ENCODE results near the gene CWC27. TPM values are rescaled to one million over a fixed set of nuclear protein-coding genes. Genes with fewer than 3 reads are reported as not detected.
A peak's percentile ranks its signal among the peaks of the same experiment; 100 is the strongest.
"Not testable (repeated sequence)": the region's sequence is repeated elsewhere in the genome, so short reads cannot be mapped to it uniquely, and the experiment has no call there.

Gene CWC27
- total RNA-seq, 1 donor from 2014 or later = 29.3 TPM

GRCh38 chr5:64822320-64822719 is 53.6 kb downstream of the CWC27 start:
- Mint-ChIP-seq H3K9me3 (ENCODE audit: unreplicated experiment) (no peaks in the 10 kb centered on the region), H3K27me3 (ENCODE audit: unreplicated experiment) (no peaks in the 10 kb centered on the region), H3K27ac (ENCODE audit: unreplicated experiment) (peak overlapping the region; percentile 90), H3K36me3 (ENCODE audit: low read depth, unreplicated experiment) (no peaks in the 10 kb centered on the region), H3K4me3 (ENCODE audit: unreplicated experiment) (no peak overlapping the region), H3K4me1 (ENCODE audit: unreplicated experiment) (peaks cover 27% of the 10 kb centered on the region)
- DNase-seq (ENCODE audit: low spot score) = no peak
- TF ChIP-seq CTCF (IDR thresholded peaks at IDR 0.05; ENCODE audit: unreplicated experiment) = no peak

DNA sequence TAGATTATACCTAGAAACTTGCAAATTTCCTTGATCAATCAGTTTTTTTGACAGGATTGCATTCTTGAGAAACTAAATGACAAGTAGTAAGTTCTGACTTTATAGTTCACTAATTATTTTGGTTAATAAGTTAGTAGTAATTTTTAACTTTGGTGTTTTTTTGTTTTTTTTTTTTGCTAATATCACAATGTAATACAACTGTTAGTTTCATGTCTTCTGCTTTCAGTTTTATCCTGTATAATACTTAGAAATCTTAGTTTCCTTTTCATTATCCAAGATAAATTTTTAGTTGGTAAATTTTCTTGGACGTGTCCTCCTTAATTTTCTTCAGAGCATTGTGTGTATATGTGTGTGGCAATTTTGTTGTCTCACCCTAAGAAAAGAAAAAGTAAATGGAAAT is 57.8 kb downstream of the CWC27 start:
- Mint-ChIP-seq H3K36me3 (ENCODE audit: low read depth, unreplicated experiment) (peaks cover 6% of the 10 kb centered on the region), H3K4me1 (ENCODE audit: unreplicated experiment) (peaks cover 14% of the 10 kb centered on the region), H3K9me3 (ENCODE audit: unreplicated experiment) (no peaks in the 10 kb centered on the region), H3K4me3 (ENCODE audit: unreplicated experiment) (no peak overlapping the region), H3K27ac (ENCODE audit: unreplicated experiment) (no peak overlapping the region), H3K27me3 (ENCODE audit: unreplicated experiment) (no peaks in the 10 kb centered on the region)
- TF ChIP-seq CTCF (IDR thresholded peaks at IDR 0.05; ENCODE audit: unreplicated experiment) = no peak
- no peak for DNase-seq (ENCODE audit: low spot score)

- TF ChIP-seq CTCF (IDR thresholded peaks at IDR 0.05; ENCODE audit: unreplicated experiment) = no peak
- H3K4me1 Mint-ChIP-seq (ENCODE audit: unreplicated experiment) = peaks cover 4% of the 10 kb centered on the region
- H3K4me3 Mint-ChIP-seq (ENCODE audit: unreplicated experiment) = no peak overlapping the region
- H3K9me3 Mint-ChIP-seq (ENCODE audit: unreplicated experiment) = no peaks in the 10 kb centered on the region
- H3K36me3 Mint-ChIP-seq (ENCODE audit: low read depth, unreplicated experiment) = peaks cover 6% of the 10 kb centered on the region
- no peak for DNase-seq (ENCODE audit: low spot score)
- no peaks in the 10 kb centered on the region for H3K27me3 Mint-ChIP-seq (ENCODE audit: unreplicated experiment)
- no peak overlapping the region for H3K27ac Mint-ChIP-seq (ENCODE audit: unreplicated experiment)
These were observed 59.0 kb downstream of the CWC27 start for GRCh38 chr5:64827703-64828102.

- H3K4me3 Mint-ChIP-seq (ENCODE audit: unreplicated experiment); H3K27ac Mint-ChIP-seq (ENCODE audit: unreplicated experiment); H3K4me1 Mint-ChIP-seq (ENCODE audit: unreplicated experiment); H3K9me3 Mint-ChIP-seq (ENCODE audit: unreplicated experiment); H3K36me3 Mint-ChIP-seq (ENCODE audit: low read depth, unreplicated experiment); DNase-seq (ENCODE audit: low spot score); H3K27me3 Mint-ChIP-seq (ENCODE audit: unreplicated experiment): not testable (repeated sequence)
These were observed 61.9 kb downstream of the CWC27 start for GRCh38 chr5:64830650-64831049.

DNA sequence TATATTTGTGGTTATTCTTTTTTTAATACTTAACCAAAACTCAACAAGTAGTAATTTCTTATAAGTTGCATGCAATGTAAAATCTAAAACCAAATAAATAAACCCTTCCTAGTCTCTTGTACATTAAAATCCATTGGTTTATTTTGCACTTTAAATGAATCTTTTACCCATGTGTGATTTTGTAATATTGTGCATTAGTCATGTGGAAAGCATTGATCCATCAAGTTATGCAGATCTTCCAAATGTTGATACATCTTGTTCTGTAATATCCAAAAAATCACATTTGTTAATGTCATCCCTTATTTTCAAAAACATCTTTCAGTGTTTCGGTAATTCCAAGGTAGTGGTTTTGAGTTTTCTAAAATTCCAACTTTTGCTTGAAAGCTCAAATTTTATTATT is 63.3 kb downstream of the CWC27 start:
- Mint-ChIP-seq H3K36me3 (ENCODE audit: low read depth, unreplicated experiment) (peaks cover 6% of the 10 kb centered on the region), H3K4me1 (ENCODE audit: unreplicated experiment) (peaks cover 15% of the 10 kb centered on the region), H3K9me3 (ENCODE audit: unreplicated experiment) (no peaks in the 10 kb centered on the region), H3K27ac (ENCODE audit: unreplicated experiment) (no peak overlapping the region), H3K4me3 (ENCODE audit: unreplicated experiment) (no peak overlapping the region), H3K27me3 (ENCODE audit: unreplicated experiment) (no peaks in the 10 kb centered on the region)
- no peak for DNase-seq (ENCODE audit: low spot score)
- no peak for TF ChIP-seq CTCF (IDR thresholded peaks at IDR 0.05; ENCODE audit: unreplicated experiment)

DNA sequence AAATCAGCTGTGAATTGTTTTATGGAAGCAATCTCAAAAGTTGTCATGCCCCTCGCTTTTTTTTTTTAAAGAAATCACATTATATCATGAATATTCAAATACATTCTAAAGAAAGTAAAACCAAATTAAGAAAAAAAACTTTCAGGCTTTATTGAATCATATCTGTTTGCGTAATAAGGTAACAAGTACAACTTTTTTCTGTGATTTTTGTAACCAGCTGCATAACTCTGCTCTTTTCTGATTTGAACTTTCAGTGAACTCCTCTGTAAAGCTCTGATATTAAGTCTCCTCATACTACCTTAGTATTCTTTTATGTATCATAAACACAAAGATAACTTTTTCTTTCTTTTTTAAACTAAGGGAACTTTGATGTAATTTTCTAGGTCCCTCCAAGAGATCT is 65.3 kb downstream of the CWC27 start:
- H3K27me3 Mint-ChIP-seq (ENCODE audit: unreplicated experiment) = no peaks in the 10 kb centered on the region
- no peak for TF ChIP-seq CTCF (IDR thresholded peaks at IDR 0.05; ENCODE audit: unreplicated experiment)
- no peaks in the 10 kb centered on the region for H3K9me3 Mint-ChIP-seq (ENCODE audit: unreplicated experiment)
- H3K36me3 Mint-ChIP-seq (ENCODE audit: low read depth, unreplicated experiment) = peaks cover 7% of the 10 kb centered on the region
- no peak overlapping the region for H3K4me3 Mint-ChIP-seq (ENCODE audit: unreplicated experiment)
- no peak overlapping the region for H3K27ac Mint-ChIP-seq (ENCODE audit: unreplicated experiment)
- H3K4me1 Mint-ChIP-seq (ENCODE audit: unreplicated experiment) = peaks cover 20% of the 10 kb centered on the region
- no peak for DNase-seq (ENCODE audit: low spot score)
